SK-N-SH (cell line): ENCODE data around the gene AFAP1. TPM values are rescaled to one million over a fixed set of nuclear protein-coding genes. Genes with fewer than 3 reads are reported as not detected.

Source experiments
- CTCF ChIA-PET: fragments of 300-600, 350-600 bp; formaldehyde crosslinking; extraction: SDS; loops from one replicate; lab custom pipeline; 2021; lab: Yijun Ruan, JAX
- POLR2A ChIA-PET: fragments of 350-600 bp; sonication (Branson Sonifier 250); formaldehyde crosslinking; extraction: SDS; loops from one replicate; lab custom pipeline; 2020; ENCODE audit warnings: antibody characterized with exemption, inconsistent platforms; lab: Yijun Ruan, JAX
- DNase-seq: peaks from one replicate; pipeline ENCODE4 v3.0.0; 2012
- H2AFZ ChIP-seq: fragments of 200-600 bp; sonication (generic); 2 replicates; pipeline ENCODE4 v1.8.1; 2016; ENCODE audit warnings: antibody characterized with exemption, mild to moderate bottlenecking, low read depth
- H3F3A ChIP-seq: fragments of 200-600 bp; sonication (generic); replicated peaks from 2 replicates; pipeline ENCODE3; 2016; ENCODE audit warnings: antibody characterized with exemption, mild to moderate bottlenecking; ENCODE audit not compliant: insufficient read depth
- H3K27ac ChIP-seq, 2 experiments: fragments of 200-500 bp in 1 of 2; fragments of 200-600 bp in 1 of 2; sonication (Bioruptor generic) in 1 of 2; sonication (generic), shearing (Covaris generic) in 1 of 2; 2 replicates each; pipeline versions ENCODE4 v1.5.1 to v1.6.1; 2014 to 2016; ENCODE audit warnings: low read depth in 2 of 2, inconsistent platforms in 1 of 2, low read length in 1 of 2, mild to moderate bottlenecking in 1 of 2, mixed read lengths in 1 of 2
- H3K27me3 ChIP-seq: fragments of 200-600 bp; sonication (generic), shearing (Covaris generic); 2 replicates; pipeline ENCODE4 v1.6.1; 2016; ENCODE audit warnings: mixed run types; ENCODE audit not compliant: insufficient read depth
- H3K36me3 ChIP-seq, 2 experiments: fragments of 200-500 bp in 1 of 2; fragments of 200-600 bp in 1 of 2; sonication (Bioruptor generic) in 1 of 2; sonication (generic) in 1 of 2; replicated peaks in 1 of 2; 2 replicates each; pipeline versions ENCODE3 to v1.5.1; 2014 to 2016; ENCODE audit warnings: low read length in 1 of 2, mild to moderate bottlenecking in 1 of 2; ENCODE audit not compliant: insufficient read depth in 2 of 2, control insufficient read depth in 1 of 2
- H3K4me1 ChIP-seq, 2 experiments: fragments of 200-500 bp in 1 of 2; fragments of 200-600 bp in 1 of 2; sonication (Bioruptor generic) in 1 of 2; sonication (generic), shearing (Covaris generic) in 1 of 2; 2 replicates each; pipeline versions ENCODE4 v1.5.1 to v1.6.1; 2014 to 2016; ENCODE audit warnings: low read depth in 1 of 2, low read length in 1 of 2, mixed run types in 1 of 2; ENCODE audit not compliant: insufficient read depth in 2 of 2, control insufficient read depth in 1 of 2
- H3K4me2 ChIP-seq: fragments of 200-600 bp; sonication (generic), shearing (Covaris generic); 2 replicates; pipeline ENCODE4 v1.6.1; 2017; ENCODE audit warnings: mixed run types
- H3K4me3 ChIP-seq, 2 experiments: fragments of 200-500 bp in 1 of 2; fragments of 200-600 bp in 1 of 2; sonication (Bioruptor generic) in 1 of 2; sonication (generic), shearing (Covaris generic) in 1 of 2; 2 replicates each; pipeline versions ENCODE4 v1.5.1 to v1.8.1; 2014 to 2016; ENCODE audit warnings: low read depth in 2 of 2, inconsistent platforms in 1 of 2, low read length in 1 of 2, mild to moderate bottlenecking in 1 of 2, mixed read lengths in 1 of 2, moderate library complexity in 1 of 2
- H3K79me2 ChIP-seq: fragments of 200-600 bp; sonication (generic); 2 replicates; pipeline ENCODE4 v1.8.1; 2017; ENCODE audit warnings: mild to moderate bottlenecking; ENCODE audit not compliant: insufficient read depth
- H3K9ac ChIP-seq: fragments of 200-600 bp; sonication (generic); 2 replicates; pipeline ENCODE4 v1.6.1; 2017; ENCODE audit warnings: mixed run types
- H3K9me2 ChIP-seq: fragments of 200-600 bp; sonication (generic); 2 replicates; pipeline ENCODE4 v1.6.1; 2017; ENCODE audit warnings: mixed run types
- H3K9me3 ChIP-seq: fragments of 200-600 bp; sonication (generic); 2 replicates; pipeline ENCODE4 v1.6.1; 2017; ENCODE audit warnings: mixed run types, mild to moderate bottlenecking, moderate library complexity
- H4K20me1 ChIP-seq: fragments of 200-600 bp; sonication (generic); 2 replicates; pipeline ENCODE4 v1.6.1; 2017; ENCODE audit warnings: mild to moderate bottlenecking, mixed run types; ENCODE audit not compliant: insufficient read depth
- ELF1 ChIP-seq: IDR thresholded peaks from 2 replicates; pipeline ENCODE4 v1.4.0; 2012
- EP300 ChIP-seq, 2 experiments: IDR thresholded peaks; 2 replicates each; pipeline versions ENCODE4 v1.4.0 to v1.6.1; 2012; ENCODE audit warnings: borderline replicate concordance in 1 of 2, low read depth in 1 of 2, low read length in 1 of 2
- FOSL2 ChIP-seq: IDR thresholded peaks from 2 replicates; pipeline ENCODE4 v1.4.0; 2012; ENCODE audit warnings: low read depth, mild to moderate bottlenecking, moderate library complexity, borderline replicate concordance
- FOXJ3 ChIP-seq: sonication (generic); formaldehyde crosslinking; IDR thresholded peaks from 2 replicates; pipeline ENCODE4 v1.5.1; 2020; ENCODE audit warnings: mild to moderate bottlenecking, missing genetic modification reagents
- GATA2 ChIP-seq: sonication (generic); formaldehyde crosslinking; IDR thresholded peaks from 2 replicates; pipeline ENCODE4 v1.5.0; 2020; ENCODE audit warnings: mild to moderate bottlenecking, missing genetic modification reagents
- MXI1 ChIP-seq: IDR thresholded peaks from 2 replicates; pipeline ENCODE4 v1.6.1; 2012; ENCODE audit warnings: mild to moderate bottlenecking, low read depth, low read length, improper control_type of control experiment
- RCOR1 ChIP-seq: fragments of 150-350 bp; IDR thresholded peaks from 2 replicates; pipeline ENCODE4 v1.6.1; 2017; ENCODE audit warnings: antibody characterized with exemption, low read length
- SIN3A ChIP-seq: IDR thresholded peaks from 2 replicates; pipeline ENCODE4 v1.6.1; 2012; ENCODE audit warnings: low read depth, mild to moderate bottlenecking, low read length, moderate library complexity, borderline replicate concordance
- TAF1 ChIP-seq: IDR thresholded peaks from 2 replicates; pipeline ENCODE4 v1.6.1; 2012; ENCODE audit warnings: low read depth, mild to moderate bottlenecking, low read length, moderate library complexity, borderline replicate concordance
- TEAD4 ChIP-seq: IDR thresholded peaks from 2 replicates; pipeline ENCODE4 v1.4.0; 2012; ENCODE audit warnings: mild to moderate bottlenecking, borderline replicate concordance; ENCODE audit not compliant: insufficient read depth
- YY1 ChIP-seq: IDR thresholded peaks from 2 replicates; pipeline ENCODE4 v1.4.0; 2012; ENCODE audit warnings: low read depth, mild to moderate bottlenecking
- WGBS: methylation state at CpG from one replicate; pipeline ENCODE4 v1.1.6; 2017; ENCODE audit warnings: low lambda C conversion rate; 5-methylcytosine and 5-hydroxymethylcytosine counted together
- polyA plus RNA-seq, 3 experiments: library from polyadenylated mRNA; depleted of rRNA; stranded (reverse); fragments of >200 nt; gene quantifications; 2 replicates each; pipeline ENCODE4 v1.2.3, GENCODE V29; 2012
- TF ChIP-seq, protein P1 (sequence below): IDR thresholded peaks from 2 replicates; pipeline ENCODE4 v1.6.1; 2012; ENCODE audit warnings: mild to moderate bottlenecking, low read depth, low read length, moderate library complexity
- TF ChIP-seq, protein P2 (sequence below): fragments of 150-350 bp; IDR thresholded peaks from 2 replicates; pipeline ENCODE4 v1.6.1; 2016; ENCODE audit warnings: mild to moderate bottlenecking, low read depth, low read length
- TF ChIP-seq, protein P3 (sequence below): fragments of 200-600 bp; sonication (generic); IDR thresholded peaks from 2 replicates; pipeline ENCODE4 v1.6.1; 2017; ENCODE audit warnings: antibody characterized with exemption, mild to moderate bottlenecking, moderate library complexity

AFAP1 gene
- polyA plus RNA-seq, 1 of the 3 experiments (the other 2 are of a cell fraction), result 67.9 TPM

DNA sequence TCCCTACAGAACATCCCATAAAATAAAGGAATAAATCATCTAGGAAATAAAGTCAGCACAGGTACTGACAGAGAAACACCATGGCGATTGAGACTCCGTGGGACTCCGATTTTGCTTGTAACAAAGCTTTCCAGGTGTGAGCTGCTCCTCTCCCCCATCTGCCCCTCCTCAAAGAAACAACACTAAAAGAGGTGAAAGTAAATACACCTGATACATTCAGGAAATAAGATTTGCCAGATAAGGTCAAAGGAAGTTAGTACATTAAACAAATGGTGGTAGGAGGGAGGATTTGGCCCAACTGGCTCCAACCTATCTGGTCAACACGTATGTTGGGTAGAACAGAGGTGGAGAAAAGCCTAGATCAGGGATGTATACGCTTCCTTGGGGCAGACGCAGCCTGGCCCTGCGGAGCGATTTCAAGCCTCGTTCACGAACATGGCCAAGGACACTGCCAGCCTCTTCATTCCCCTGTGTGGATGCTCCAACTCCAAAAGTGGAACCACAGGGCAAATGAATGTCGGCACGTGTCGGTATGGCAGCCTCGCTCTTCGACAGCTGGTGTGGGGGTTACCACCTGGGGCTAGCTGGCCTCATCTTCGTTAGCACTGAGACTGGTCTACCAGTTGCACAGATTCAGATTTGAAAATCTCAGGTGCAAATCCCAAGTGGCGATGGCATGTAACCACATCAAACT is 162.5 kb downstream of the AFAP1 start (continued):
- no peak for TF ChIP-seq ELF1

DNA sequence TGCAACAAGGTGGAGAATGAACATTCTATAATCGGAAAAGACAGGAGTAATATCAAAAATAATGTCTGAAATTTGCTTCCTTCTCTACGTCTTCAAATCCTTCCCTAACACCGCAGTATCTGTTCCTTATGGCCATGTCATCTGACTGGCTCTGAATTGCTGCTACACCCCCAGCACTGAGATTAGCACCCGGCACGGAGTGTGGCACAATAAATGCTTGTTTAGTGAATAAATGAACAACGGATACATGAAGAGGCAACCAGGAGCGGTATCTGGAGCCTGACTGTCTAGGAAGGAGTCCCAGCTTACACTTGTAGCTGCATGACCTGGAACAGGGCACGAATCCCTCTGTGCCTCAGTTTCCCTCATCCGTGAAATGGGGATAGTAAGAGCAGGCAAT is 164.3 kb downstream of the AFAP1 start:
- Histone ChIP-seq H4K20me1 (peaks cover 66% of the 10 kb centered on the region), H3K27ac (no peak overlapping the region), H3K4me1 (peaks cover 10 to 19% of the 10 kb centered on the region in 2 experiments; a peak in 2 of 4 replicates), H3K9me3 (no peaks in the 10 kb centered on the region), H3K4me2 (no peak overlapping the region), H3K27me3 (no peaks in the 10 kb centered on the region), H3K9ac (no peak overlapping the region), H2AFZ (no peak overlapping the region), H3K4me3 (no peak overlapping the region), H3K36me3 (peaks cover 91 to 94% of the 10 kb centered on the region in 2 experiments), H3K79me2 (peaks cover 97% of the 10 kb centered on the region), H3K9me2 (no peaks in the 10 kb centered on the region), H3F3A (peaks cover 28% of the 10 kb centered on the region)
- DNase-seq, result no peak
- ChIA-PET CTCF (interaction anchor here (0.9 to 6.1 kb wide), 4 partner anchors 14 to 212 kb away, joined by 4 to 42 read pairs (median 13); no protein-coding TSS in a partner anchor), POLR2A (no interaction called here)
- TF ChIP-seq GATA2 (CRISPR knock-in tag) (no peak), SIN3A (no peak), MXI1 (no peak), FOXJ3 (no peak), EP300 (IDR thresholded peaks at IDR 0.05; ENCODE audit: borderline replicate concordance in 1 of 2, low read depth in 1 of 2, low read length in 1 of 2) (no peak), YY1 (no peak), FOSL2 (no peak), TAF1 (no peak), RCOR1 (no peak), TEAD4 (no peak)
- TF ChIP-seq, protein P1, sequence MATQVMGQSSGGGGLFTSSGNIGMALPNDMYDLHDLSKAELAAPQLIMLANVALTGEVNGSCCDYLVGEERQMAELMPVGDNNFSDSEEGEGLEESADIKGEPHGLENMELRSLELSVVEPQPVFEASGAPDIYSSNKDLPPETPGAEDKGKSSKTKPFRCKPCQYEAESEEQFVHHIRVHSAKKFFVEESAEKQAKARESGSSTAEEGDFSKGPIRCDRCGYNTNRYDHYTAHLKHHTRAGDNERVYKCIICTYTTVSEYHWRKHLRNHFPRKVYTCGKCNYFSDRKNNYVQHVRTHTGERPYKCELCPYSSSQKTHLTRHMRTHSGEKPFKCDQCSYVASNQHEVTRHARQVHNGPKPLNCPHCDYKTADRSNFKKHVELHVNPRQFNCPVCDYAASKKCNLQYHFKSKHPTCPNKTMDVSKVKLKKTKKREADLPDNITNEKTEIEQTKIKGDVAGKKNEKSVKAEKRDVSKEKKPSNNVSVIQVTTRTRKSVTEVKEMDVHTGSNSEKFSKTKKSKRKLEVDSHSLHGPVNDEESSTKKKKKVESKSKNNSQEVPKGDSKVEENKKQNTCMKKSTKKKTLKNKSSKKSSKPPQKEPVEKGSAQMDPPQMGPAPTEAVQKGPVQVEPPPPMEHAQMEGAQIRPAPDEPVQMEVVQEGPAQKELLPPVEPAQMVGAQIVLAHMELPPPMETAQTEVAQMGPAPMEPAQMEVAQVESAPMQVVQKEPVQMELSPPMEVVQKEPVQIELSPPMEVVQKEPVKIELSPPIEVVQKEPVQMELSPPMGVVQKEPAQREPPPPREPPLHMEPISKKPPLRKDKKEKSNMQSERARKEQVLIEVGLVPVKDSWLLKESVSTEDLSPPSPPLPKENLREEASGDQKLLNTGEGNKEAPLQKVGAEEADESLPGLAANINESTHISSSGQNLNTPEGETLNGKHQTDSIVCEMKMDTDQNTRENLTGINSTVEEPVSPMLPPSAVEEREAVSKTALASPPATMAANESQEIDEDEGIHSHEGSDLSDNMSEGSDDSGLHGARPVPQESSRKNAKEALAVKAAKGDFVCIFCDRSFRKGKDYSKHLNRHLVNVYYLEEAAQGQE, result no peak
- TF ChIP-seq, protein P2, sequence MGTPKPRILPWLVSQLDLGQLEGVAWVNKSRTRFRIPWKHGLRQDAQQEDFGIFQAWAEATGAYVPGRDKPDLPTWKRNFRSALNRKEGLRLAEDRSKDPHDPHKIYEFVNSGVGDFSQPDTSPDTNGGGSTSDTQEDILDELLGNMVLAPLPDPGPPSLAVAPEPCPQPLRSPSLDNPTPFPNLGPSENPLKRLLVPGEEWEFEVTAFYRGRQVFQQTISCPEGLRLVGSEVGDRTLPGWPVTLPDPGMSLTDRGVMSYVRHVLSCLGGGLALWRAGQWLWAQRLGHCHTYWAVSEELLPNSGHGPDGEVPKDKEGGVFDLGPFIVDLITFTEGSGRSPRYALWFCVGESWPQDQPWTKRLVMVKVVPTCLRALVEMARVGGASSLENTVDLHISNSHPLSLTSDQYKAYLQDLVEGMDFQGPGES, result no peak
- TF ChIP-seq, protein P3, sequence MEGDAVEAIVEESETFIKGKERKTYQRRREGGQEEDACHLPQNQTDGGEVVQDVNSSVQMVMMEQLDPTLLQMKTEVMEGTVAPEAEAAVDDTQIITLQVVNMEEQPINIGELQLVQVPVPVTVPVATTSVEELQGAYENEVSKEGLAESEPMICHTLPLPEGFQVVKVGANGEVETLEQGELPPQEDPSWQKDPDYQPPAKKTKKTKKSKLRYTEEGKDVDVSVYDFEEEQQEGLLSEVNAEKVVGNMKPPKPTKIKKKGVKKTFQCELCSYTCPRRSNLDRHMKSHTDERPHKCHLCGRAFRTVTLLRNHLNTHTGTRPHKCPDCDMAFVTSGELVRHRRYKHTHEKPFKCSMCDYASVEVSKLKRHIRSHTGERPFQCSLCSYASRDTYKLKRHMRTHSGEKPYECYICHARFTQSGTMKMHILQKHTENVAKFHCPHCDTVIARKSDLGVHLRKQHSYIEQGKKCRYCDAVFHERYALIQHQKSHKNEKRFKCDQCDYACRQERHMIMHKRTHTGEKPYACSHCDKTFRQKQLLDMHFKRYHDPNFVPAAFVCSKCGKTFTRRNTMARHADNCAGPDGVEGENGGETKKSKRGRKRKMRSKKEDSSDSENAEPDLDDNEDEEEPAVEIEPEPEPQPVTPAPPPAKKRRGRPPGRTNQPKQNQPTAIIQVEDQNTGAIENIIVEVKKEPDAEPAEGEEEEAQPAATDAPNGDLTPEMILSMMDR, result no peak
- WGBS, result 91% methylated on average over 9 of the region's 9 CpGs
